ENCODE data around the gene SIGLEC10. TPM values are rescaled to one million over a fixed set of nuclear protein-coding genes. Genes with fewer than 3 reads are reported as not detected.

SIGLEC10 gene
- total and polyA plus RNA-seq, 2 donors from 2014 or later, result 0.34 to 33.8 TPM

DNA sequence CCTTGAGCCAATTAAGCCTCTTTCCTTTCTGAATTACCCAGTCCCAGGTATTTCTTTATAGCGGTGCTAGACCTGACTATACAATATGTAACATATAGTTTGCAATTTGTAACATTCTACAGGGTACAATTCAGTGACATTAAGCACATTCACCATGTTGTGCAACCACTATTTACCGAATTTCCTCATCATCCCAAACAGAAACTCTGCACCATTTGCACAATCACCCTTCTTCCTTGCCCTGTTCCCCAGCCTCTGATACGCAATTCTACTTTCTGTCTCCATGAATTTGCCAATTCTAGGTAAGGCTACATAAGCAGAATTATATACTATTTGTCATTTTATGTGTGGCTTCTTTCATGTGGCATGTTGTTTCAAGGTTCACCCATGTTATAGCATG is 13.7 kb upstream of the SIGLEC10 start:
- no peak overlapping the region for H3K9ac ChIP-seq (ENCODE audit: low read length in 3 of 3)
- H3K9me3 ChIP-seq (ENCODE audit: control insufficient read depth in 2 of 3, insufficient read depth in 1 of 3, low read length in 3 of 3), result no peaks in the 10 kb centered on the region
- intact Hi-C loops (cut with DNase I), result no loop called here
- no peaks in the 10 kb centered on the region for H3K27me3 ChIP-seq (ENCODE audit: control insufficient read depth, insufficient read depth, low read length)
- H3K4me1 ChIP-seq (ENCODE audit: control insufficient read depth in 2 of 3, insufficient read depth in 2 of 3, low read depth in 1 of 3, low read length in 3 of 3), result no peaks in the 10 kb centered on the region
- FAIRE-seq (no peak), DNase-seq (no peak)
- H3K4me3 ChIP-seq (ENCODE audit: low read length in 3 of 3), result no peak overlapping the region
- H3K36me3 ChIP-seq (ENCODE audit: control insufficient read depth in 2 of 3, insufficient read depth in 3 of 3, low read length in 3 of 3), result no peaks in the 10 kb centered on the region
- H3K27ac ChIP-seq (ENCODE audit: low read depth in 2 of 2, low read length in 2 of 2), result no peak overlapping the region
- TF ChIP-seq, protein P1, sequence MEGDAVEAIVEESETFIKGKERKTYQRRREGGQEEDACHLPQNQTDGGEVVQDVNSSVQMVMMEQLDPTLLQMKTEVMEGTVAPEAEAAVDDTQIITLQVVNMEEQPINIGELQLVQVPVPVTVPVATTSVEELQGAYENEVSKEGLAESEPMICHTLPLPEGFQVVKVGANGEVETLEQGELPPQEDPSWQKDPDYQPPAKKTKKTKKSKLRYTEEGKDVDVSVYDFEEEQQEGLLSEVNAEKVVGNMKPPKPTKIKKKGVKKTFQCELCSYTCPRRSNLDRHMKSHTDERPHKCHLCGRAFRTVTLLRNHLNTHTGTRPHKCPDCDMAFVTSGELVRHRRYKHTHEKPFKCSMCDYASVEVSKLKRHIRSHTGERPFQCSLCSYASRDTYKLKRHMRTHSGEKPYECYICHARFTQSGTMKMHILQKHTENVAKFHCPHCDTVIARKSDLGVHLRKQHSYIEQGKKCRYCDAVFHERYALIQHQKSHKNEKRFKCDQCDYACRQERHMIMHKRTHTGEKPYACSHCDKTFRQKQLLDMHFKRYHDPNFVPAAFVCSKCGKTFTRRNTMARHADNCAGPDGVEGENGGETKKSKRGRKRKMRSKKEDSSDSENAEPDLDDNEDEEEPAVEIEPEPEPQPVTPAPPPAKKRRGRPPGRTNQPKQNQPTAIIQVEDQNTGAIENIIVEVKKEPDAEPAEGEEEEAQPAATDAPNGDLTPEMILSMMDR (IDR thresholded peaks at IDR 0.05; ENCODE audit: borderline replicate concordance, extremely low read depth, insufficient read depth), result no peak

DNA sequence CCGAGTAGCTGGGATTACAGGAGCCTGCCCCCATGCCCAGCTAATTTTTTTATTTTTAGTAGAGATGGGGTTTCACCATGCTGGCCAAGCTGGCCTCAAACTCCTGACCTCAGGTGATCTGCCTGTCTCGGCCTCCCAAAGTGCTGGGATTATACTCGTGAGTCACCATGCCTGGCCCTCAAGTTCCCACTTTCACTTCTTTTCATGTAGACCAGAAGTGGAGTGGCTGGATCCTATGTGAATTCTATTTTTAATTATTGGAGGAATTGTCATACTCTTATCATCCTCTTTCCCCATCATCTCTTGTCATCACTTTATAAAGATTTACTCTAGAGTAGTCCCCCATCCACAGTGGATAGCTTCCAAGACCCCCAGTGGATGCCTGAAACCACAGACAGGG is 12.8 kb upstream of the SIGLEC10 start:
- H3K9me3 ChIP-seq (ENCODE audit: control insufficient read depth in 2 of 3, insufficient read depth in 1 of 3, low read length in 3 of 3), result no peaks in the 10 kb centered on the region
- no peaks in the 10 kb centered on the region for H3K27me3 ChIP-seq (ENCODE audit: control insufficient read depth, insufficient read depth, low read length)
- no peaks in the 10 kb centered on the region for H3K4me1 ChIP-seq (ENCODE audit: control insufficient read depth in 2 of 3, insufficient read depth in 2 of 3, low read depth in 1 of 3, low read length in 3 of 3)
- H3K36me3 ChIP-seq (ENCODE audit: control insufficient read depth in 2 of 3, insufficient read depth in 3 of 3, low read length in 3 of 3), result no peaks in the 10 kb centered on the region
- DNase-seq (peak in 1 of 5 donors; percentile 12), FAIRE-seq (no peak)
- H3K4me3 ChIP-seq (ENCODE audit: low read length in 3 of 3), result no peak overlapping the region
- no peak overlapping the region for H3K27ac ChIP-seq (ENCODE audit: low read depth in 2 of 2, low read length in 2 of 2)
- intact Hi-C loops (cut with DNase I), result no loop called here
- TF ChIP-seq, protein P1 (IDR thresholded peaks at IDR 0.05; ENCODE audit: borderline replicate concordance, extremely low read depth, insufficient read depth), result no peak
- H3K9ac ChIP-seq (ENCODE audit: low read length in 3 of 3), result no peak overlapping the region

DNA sequence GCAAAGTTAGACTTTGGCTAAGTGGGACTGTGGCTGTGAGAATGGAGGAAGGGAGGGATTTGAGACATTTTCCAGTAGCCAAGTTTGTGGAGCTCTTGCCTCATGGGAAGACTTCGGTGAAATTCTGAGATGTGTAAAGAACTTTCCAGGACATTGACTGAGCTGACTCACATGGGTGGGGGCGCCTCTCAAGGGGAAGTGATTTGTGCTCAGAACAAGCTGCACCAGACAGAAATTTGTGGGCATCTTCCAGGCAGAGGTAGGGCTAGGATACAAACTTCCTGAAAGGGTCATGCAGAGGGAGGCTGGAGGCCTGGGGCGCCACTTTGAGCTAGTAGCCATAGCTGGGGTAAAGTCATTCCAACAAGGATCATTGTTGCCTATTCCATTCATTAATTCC is 9.8 kb upstream of the SIGLEC10 start:
- FAIRE-seq (no peak), DNase-seq (peak in 1 of 5 donors; percentile 48)
- Histone ChIP-seq H3K36me3 (ENCODE audit: control insufficient read depth in 2 of 3, insufficient read depth in 3 of 3, low read length in 3 of 3) (no peaks in the 10 kb centered on the region), H3K4me3 (ENCODE audit: low read length in 3 of 3) (no peak overlapping the region), H3K27me3 (ENCODE audit: control insufficient read depth, insufficient read depth, low read length) (no peaks in the 10 kb centered on the region), H3K4me1 (ENCODE audit: control insufficient read depth in 2 of 3, insufficient read depth in 2 of 3, low read depth in 1 of 3, low read length in 3 of 3) (no peaks in the 10 kb centered on the region), H3K27ac (ENCODE audit: low read depth in 2 of 2, low read length in 2 of 2) (no peak overlapping the region), H3K9me3 (ENCODE audit: control insufficient read depth in 2 of 3, insufficient read depth in 1 of 3, low read length in 3 of 3) (no peaks in the 10 kb centered on the region), H3K9ac (ENCODE audit: low read length in 3 of 3) (no peak overlapping the region)
- intact Hi-C loops (cut with DNase I), result no loop called here
- TF ChIP-seq, protein P1 (IDR thresholded peaks at IDR 0.05; ENCODE audit: borderline replicate concordance, extremely low read depth, insufficient read depth), result no peak

DNA sequence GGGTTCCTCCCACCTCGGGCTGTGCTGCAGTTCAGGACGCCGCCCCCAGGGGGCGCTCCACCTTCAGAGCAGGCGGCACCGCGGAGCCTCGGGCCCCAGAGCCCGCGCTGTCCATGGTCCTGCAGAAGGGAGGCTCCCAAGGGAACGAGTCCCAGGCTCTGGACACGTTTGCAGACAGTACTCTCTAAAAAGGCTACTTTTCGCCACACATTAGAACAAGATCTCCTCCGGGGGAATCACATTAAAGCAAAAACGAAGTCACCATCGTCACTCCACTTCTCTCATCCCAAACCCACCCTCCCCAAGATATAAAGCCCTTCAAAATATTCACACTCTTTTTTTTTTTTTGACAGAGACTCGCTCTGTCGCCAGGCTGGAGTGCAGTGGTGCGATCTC is 4.6 kb upstream of the SIGLEC10 start:
- Histone ChIP-seq H3K27me3 (ENCODE audit: control insufficient read depth, insufficient read depth, low read length) (no peaks in the 10 kb centered on the region), H3K27ac (ENCODE audit: low read depth in 2 of 2, low read length in 2 of 2) (no peak overlapping the region), H3K9me3 (ENCODE audit: control insufficient read depth in 2 of 3, insufficient read depth in 1 of 3, low read length in 3 of 3) (no peaks in the 10 kb centered on the region), H3K9ac (ENCODE audit: low read length in 3 of 3) (no peak overlapping the region), H3K4me3 (ENCODE audit: low read length in 3 of 3) (no peak overlapping the region), H3K36me3 (ENCODE audit: control insufficient read depth in 2 of 3, insufficient read depth in 3 of 3, low read length in 3 of 3) (no peaks in the 10 kb centered on the region), H3K4me1 (ENCODE audit: control insufficient read depth in 2 of 3, insufficient read depth in 2 of 3, low read depth in 1 of 3, low read length in 3 of 3) (no peaks in the 10 kb centered on the region)
- intact Hi-C loops (cut with DNase I), result no loop called here
- TF ChIP-seq, protein P1 (IDR thresholded peaks at IDR 0.05; ENCODE audit: borderline replicate concordance, extremely low read depth, insufficient read depth), result peak; percentile 87
- peak; percentile 90 to 93 (median 91) for DNase-seq
- no peak for FAIRE-seq
